NCI-H1694 treated with DMSO at 0.1 percent for 48 hours (cell line): ENCODE data around the gene APRT.
"Not testable (repeated sequence)": the region's sequence is repeated elsewhere in the genome, so short reads cannot be mapped to it uniquely, and the experiment has no call there.

Experiments
- DNase-seq: peaks from one replicate; lab custom pipeline; 2025; lab: John Stamatoyannopoulos, UW

The APRT gene

DNA sequence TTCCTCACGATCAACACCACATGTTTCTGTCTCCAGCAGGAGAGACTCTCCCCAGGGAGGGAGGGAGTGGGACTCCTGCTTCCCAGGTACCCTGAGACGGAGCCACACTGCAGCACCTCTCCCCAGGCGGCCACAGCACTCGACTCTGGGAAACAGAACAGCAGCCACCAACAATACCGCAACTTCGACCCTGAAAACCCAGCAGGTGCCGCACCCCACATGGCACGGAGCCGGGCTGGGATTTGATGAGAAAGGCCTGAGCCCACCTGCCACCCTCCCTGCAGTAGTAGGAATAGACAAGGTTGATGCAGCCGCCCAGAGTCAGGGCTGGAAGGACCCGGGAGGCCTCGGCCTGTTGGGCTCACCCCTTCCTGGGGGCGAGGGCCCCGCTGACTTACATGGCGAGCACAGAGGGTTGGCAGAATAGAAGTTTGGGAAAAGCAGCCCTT, 30.6 kb upstream of the APRT start:
- no peak for DNase-seq

DNA sequence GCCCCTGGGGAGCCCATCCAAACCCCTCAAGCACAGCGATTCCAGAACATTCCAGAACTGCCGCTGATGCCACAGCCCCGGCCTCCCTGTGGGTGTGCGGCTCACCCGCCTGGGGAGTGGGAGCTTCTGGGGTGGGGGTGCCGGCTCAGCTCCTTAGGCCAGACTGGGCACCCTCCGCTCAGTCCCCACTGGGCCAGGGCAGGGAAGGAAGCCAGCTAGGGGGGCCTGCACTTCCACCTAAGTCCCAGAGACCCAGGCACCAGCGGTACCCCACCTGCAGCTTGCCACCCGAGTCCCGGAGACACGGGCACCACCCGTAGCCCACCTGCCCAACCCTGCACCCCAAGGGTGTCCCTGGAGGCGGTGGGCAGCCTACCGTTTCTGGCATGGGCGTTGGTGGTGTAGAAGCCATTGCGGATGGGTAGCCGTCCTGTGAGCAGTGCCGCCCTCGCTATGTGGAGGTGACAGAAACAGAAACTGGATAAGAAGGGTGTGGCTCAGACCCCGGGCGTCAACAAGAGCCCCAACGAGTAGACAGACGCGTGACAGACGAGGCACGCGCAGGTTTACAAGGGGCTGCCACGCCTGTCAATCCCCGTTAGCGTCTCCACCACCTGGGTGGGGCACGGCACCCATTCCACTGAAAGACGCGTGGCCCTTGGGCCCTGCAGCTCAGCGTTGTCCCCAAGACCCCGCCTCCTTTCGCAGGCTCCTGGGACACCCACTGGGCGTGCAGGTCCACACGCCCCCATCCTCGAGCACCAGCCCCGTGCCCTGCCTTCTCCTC, 30.0 kb upstream of the APRT start:
- no peak for DNase-seq

DNA sequence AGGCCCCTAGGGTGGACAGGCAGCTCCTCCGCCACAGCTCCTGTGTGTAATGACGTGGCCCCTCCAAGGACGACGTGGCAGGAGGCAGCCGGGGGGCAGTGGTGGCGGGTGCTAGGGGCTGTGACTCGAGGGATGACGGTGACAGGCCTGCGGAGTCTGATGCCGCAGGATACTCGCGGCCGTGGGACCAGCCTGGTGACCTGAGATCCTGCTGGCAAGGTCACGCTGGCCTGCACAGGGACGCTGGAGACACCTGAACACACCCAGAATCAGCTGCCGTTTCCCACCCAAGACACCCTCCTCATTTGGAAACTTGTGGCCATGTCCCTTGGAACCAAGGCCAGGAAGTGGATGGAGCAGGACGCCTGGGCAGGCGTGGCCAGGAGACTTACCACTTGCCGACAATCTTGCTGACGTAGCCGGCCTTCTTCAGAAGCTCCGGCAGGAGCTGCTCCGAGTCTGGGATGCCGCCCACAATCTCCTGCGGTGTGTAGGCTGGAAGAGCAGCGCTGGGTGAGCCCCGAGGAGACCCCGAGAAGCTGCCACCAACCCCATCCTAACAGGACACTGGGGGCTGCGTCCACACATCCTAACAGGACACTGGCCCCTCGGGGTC, 29.0 kb upstream of the APRT start:
- DNase-seq = no peak

DNA sequence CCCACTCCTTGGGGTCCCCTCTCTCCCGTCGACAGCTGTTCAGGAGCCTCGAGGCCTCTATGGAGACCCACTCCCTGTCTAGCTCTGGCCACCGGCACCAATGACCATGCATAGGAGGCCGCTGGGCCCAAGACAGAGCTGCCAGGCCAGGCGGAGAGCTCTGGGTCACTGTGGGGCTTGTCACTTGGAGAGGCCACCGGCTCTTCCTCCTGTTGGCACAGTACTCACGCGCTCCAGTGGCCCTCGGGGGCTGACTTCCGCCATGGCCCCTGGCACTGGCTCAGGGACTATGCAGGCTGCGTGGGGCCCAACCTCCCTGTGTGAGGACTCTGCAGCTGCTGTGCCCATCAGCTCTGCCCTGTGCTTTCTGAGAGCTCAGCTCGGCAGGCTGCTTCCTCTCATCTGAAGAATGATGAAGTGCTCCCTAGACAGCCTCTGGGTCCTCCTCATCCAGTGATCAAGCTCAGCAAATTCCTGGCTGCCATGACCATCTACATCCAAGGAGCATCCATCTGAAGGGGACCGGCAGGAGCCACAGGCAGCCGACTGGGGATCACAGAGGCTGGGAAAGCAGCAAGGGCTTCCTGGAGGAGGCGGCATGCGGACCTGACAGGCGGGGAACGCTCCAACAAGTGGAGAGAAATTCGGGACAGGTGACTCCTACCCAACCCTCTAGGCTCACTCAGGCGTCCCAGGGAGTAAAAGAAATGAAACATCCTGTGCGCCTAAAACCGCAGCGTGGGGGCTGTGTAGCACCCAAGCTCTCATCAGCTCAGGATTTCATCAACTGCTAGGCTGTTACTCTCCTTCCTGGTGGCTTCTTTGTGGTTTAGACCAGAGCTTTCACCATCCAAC, 28.2 kb upstream of the APRT start:
- no peak for DNase-seq

DNA sequence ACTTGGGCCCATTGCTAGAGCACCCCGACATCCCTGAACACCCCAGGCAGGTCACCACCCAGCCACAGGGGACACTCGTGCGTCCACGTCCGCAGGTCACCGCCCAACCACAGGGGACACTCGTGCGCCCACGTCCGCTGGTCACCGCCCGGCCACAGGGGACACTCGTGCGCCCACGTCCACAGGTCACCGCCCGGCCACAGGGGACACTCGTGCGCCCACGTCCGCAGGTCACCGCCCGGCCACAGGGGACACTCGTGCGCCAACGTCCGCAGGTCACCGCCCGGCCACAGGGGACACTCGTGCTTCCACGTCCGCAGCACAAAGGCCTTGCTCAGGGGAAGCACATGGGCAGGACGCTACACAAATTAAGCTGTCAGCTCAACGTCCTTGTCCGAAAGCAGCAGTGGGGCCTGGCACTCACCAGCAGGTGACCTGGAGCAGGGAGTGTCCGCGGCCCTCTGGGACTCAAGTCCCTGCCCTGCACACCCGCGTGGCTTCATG, 27.4 kb upstream of the APRT start:
- DNase-seq = no peak

DNA sequence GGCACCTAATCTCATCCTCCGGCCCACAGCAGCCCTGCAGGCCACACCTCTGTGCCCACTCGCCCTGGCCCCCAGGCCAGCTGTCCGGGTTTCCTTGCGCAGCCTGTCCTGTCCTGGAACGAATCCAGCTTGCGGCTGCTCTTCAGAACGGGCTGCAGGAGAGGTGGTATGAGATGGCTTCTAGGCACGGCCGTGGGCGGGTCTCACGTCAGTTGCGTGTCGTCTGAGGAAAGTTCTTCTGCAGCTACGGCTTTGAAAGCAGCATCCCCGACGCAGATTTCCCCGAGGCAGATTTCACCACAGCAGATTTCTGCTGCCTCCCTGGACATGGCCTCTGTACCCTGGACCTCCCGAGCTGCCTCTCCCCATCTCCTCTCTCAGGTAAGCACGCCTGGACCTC, 26.8 kb upstream of the APRT start:
- DNase-seq = no peak

DNA sequence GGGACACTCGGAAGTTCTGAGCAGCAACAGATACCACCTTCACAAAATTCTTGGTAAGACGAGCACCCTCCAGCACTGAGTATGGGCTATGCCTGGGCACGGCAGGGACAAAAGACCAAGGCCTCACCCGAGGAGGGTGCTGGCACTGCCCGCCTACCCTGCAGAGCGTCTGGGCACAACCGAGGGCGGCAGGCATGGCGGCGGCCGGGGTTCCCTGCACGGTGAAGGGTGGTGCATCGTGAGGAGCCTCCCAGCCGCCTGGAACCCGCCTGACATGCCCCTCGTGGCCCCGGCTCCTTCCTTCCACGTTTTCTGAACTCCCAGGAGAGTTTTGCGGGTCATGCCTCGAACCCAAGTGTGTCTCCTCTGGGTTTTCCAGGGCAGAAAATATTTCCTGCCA, 26.1 kb upstream of the APRT start:
- DNase-seq = no peak

DNA sequence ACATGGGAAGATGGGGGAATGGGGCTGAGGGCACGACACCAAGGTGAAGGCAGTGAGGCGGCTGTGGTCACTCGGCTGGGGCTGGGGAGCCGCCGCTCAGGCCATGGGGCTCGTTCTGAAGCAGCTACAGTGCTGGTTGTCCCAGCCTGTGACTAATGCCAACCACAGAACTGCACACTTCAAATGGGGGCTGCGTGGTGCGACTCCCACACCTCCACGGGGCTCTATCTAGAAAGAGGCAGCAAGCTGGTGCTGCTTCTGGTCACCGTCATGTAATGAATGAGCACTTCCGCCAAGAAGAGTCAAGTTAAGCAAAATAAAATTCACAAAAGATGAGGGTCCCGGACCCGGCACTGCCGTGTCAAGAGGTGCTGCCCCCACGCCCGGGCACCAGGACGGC, 25.1 kb upstream of the APRT start:
- no peak for DNase-seq

DNA sequence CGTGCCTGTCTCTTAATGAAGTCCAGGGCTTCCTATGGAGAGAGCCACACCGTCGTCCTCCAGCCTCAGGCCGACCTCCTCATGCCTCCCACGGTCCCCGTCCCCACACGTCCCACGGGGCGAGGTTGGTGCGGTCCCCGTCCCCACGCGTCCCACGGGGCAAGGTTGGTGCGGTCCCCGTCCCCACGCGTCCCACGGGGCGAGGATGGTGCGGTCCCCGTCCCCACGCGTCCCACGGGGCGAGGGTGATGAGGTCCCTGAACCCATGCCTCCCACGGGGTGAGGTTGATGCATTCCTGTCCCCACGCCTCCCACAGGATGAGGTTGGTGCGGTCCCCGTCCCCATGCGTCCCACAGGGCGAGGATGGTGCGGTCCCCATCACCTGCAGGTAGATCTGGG, 24.1 kb upstream of the APRT start:
- DNase-seq = no peak

DNA sequence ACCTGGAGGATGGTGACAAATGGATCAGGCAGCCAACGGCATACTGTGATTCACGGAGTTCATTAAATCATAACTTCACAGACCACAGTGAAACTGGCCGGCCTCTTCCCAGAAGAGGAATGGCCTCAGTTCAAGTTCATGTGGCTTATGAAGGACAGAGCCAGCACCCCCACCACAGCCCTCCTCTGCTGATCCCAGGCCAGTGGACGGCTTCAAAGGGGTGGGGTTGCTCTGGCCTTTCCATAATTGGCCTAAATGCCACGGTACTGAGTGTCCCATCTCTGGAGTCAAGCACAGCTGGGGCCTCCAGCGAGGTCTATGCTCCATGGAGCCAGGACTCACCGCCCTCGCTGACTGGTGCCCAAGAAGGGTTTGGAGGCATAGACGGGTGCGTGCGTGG, 23.7 kb upstream of the APRT start:
- DNase-seq = no peak

DNA sequence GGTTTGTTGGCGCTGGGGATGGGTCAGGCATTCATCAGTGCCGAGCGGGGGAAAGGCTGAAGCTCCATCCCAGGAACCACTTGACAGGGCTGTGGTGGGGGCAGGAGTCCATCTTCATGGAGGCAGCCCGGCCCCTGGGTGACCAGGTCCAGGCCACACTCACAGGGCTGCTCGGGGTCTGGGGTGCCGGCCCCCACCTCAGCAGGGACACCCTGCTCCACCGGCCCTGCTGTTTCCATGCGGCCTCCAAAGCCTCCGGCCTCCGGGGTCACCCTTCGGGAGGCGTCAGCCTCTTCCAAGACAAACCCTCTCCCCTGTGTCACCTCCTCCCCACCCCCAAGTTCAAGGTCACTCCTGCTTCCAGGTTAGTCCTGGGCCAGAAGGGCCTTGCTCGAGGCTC, 22.9 kb upstream of the APRT start:
- DNase-seq = no peak

DNA sequence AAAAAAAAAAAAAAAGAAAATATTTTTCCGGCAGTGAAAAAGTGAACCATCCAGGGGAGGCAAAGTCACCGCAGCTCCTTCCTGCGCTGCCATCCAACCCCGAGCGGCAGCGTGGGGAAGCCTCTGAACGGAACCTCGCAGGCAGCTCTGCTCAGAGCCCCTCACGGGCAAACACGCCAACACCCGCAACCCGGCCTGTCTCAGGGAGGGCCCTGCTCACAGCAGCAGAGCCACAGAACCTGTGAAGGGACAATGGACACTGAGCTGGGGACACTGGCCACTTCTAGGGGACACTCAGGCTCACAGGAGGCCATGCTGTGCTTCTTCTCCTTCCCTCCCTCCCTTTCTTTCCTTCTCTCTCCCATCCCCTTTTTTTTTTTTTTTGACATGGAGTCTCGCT, 21.4 kb upstream of the APRT start:
- no peak for DNase-seq

DNA sequence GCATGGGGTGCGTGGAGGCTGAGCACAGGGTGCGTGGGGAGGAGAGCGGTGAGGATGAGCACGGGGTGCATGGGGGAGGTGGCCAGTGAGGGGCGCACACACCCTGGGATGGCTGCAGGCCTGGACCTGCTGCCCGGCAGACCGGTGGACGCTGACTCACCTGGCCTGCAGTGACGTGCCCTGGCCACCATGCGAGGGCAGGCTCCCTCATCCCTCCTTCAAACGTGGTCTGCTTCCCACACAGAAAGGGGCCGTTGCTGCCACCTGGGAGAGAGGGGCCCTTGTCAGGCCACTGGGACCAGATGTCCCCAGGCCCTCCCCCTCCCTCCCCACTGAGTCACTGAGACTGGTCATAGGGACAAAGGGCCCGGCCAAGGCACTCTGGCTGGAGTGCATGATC, 20.1 kb upstream of the APRT start:
- no peak for DNase-seq

DNA sequence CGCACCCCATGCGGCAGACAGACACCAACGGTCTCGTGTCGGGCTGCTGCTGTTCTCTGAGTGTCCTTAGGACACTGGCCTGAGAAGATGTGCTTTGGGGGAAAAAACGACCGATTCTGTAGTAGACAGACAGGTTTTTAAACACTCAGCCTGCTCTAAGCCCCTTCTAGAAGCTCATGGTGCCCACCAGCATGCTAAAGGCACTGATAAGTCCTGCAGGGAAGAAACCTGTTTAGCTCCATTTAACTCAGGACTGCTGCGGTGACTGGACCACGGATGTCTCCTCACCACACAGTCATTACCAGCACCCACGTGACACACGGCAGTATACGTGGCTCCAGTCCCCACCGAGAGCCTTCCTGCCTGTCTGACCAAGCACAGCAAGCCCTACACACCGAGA, 19.1 kb upstream of the APRT start:
- DNase-seq = no peak

DNA sequence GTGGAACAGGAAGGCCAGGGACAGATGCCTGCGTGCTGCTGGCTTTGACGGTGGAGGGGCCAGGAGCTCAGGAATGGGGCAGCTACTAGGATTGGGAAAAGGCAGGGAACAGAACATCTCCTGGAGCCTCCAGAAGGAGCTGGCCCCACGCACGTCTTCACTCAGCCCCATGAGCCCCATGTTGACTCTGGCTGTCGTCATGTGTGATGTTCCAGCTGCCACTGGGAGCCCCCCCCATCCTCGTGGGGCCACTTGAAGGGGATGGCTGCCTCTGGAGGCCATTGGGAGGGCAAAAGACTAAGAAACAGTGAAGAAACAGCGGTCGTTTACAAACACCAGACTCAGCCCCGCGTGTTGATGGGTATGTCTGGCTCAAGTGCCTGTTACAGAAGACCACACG, 18.5 kb upstream of the APRT start:
- no peak for DNase-seq

DNA sequence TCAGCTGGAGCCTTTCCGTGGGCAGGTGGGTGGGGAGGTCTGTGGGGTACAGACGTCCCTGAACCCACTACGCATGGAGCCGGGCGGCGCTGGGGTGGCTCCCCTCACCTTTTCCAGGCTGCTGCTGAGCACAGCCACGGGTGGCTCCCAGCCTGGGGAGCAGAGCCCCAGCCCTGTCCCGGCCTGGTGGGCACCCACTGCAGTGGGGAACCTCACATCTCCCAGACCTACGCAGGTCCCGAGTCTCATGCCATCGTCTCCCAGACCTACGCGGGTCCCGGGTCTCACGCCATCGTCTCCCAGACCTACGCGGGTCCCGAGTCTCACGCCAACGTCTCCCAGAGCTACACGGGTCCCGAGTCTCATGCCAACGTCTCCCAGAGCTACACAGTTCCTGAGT, 17.0 kb upstream of the APRT start:
- DNase-seq = no peak

DNA sequence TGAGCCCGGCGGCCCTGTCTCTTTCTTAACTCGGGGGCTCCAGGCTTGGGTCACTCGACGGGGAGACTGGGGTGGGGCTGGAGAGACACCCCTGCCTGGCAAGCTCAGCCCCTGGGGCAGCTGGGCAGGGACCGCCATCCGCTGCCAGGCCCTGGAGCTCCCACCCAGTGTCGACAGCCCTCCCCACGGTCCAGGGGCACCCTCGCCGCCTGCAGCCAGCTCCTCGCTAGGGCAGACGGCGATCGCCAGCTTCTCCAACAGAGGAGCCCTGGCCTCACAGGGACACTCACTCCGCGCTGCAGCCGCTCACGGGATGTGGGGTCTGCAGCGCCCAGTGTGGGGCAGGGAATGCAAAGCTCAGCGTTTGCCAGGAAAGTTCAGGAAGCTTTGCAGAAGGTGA, 16.0 kb upstream of the APRT start:
- no peak for DNase-seq

DNA sequence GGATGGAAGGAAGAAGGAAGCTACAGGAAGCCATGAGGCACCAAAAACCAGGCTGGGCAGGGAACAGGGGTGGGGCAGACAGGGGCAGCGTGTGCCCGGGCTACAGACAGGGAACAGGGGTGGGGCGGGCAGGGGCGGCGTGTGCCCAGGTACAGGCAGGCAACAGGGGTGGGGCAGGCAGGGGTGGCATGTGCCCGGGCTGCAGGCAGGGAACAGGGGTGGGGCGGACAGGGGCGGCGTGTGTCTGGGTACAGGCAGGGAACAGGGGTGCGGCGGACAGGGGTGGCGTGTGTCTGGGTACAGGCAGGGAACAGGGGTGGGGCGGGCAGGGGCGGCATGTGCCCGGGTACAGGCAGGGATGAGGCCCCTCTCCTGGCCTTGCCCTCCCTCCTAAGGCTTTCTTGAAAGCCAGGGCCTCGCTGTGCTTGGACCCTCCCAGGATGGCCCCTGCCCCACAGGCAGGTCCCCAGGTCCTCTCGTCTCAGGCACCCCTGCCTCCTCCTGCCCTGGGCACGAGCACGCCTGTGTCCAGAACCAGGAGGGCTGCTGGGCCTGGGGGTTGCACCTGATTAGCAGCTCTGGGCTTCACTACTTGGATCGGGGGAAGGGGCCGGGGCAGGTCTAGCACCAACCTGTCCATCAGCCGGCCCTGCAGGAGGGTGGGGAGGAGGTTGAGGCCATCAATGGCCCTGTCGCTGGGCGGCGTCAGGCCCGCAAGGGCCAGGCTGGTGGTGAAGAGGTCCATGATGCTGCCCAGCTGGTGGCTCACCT, 14.5 kb upstream of the APRT start:
- DNase-seq = no peak

DNA sequence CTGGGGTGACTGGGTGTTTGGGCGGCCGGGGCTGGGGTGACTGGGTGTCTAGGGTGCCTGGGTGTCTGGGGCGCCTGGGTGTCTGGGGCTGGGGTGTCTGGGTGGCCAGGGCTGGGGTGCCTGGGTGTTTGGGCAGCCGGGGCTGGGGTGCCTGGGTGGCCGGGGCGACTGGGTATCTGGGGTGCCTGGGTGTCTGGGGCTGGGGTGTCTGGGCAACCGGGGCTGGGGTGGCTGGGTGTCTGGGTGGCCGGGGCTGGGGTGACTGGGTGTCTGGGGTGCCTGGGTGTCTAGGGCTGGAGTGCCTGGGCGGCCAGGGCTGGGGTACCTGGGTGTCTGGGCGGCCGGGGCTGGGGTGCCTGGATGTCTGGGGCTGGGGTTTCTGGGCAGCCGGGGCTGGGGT, 13.4 kb upstream of the APRT start:
- no peak for DNase-seq

DNA sequence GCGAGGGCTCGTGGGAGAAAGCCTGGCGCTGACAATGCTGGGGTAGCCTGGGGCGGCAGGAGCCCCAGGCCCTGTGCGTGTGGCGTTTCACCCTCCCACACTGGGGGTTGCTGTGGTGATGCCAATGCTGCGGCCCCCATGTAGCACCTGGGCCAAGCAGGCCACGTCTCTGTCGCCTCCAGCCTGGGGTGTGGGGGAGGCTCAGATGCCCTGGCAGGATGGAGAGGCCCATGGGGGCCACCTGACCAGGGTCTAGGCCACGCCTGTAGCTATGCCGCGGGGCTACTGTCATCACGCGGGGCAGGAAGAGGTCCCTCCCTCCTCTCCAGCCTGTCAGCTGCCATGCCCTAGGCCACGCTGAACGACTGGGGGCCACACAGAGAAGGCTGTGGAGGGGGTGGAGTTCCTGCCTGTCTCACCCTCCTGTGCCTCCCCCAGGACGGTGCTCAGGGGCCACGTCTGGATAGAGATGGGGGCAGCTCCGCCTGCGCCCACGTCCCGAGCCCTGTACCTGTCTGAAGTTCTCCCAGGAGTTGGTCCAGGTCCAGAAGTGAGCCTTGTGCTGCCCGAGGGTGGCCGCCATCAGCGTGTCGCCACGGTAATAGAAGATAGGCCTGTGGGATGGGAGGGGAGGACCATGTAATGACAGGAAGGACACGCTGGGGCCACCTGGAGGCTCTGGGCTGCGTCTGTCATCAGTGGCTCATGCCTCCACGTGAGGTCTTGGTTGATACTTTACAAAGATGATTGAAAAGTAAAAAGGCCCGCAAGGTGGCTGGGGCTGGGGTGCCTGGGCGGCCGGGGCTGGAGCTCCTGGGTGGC, 12.7 kb upstream of the APRT start:
- no peak for DNase-seq

DNA sequence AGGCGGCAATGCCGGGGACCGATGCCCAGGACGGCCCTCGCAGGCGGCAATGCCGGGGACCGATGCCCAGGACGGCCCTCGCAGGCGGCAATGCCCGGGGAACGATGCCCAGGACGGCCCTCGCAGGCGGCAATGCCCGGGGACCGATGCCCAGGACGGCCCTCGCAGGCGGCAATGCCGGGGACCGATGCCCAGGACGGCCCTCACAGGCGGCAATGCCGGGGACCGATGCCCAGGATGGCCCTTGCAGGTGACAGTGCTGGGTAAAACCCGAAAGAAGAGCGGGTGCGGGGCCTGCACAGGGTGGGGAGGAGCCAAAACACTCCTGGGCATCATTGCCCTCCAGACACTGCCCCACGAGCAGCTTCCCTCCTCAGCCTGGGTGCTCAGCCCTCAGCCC, 11.9 kb upstream of the APRT start:
- DNase-seq = not testable (repeated sequence)
